Left lobe of liver (tissue), 2 donors: ENCODE measurements around the gene ATOH7. TPM values are rescaled to one million over a fixed set of nuclear protein-coding genes. Genes with fewer than 3 reads are reported as not detected.

Source experiments
- ATAC-seq: fragments of 200-7000 bp; cut with Tn5 transposase; one replicate; pipeline ENCODE4 v1.9.1; 2020; ENCODE audit warnings: mild to moderate bottlenecking, moderate library complexity
- DNase-seq: peaks from one replicate; pipeline ENCODE4 v3.0.0-alpha.2; 2020; ENCODE audit warnings: low spot score
- total RNA-seq: library from RNA; stranded (reverse); gene quantifications from one replicate; pipeline ENCODE4 v1.2.1, GENCODE V29; 2021
- donor health status: DM: no; HTN: no; CAD: no; lungs with moderate emphysema.
- donor health status: DM: no; HTN: yes; CAD: no.

The ATOH7 gene
- total RNA-seq, 1 donor from 2014 or later, result 1.2 TPM

DNA sequence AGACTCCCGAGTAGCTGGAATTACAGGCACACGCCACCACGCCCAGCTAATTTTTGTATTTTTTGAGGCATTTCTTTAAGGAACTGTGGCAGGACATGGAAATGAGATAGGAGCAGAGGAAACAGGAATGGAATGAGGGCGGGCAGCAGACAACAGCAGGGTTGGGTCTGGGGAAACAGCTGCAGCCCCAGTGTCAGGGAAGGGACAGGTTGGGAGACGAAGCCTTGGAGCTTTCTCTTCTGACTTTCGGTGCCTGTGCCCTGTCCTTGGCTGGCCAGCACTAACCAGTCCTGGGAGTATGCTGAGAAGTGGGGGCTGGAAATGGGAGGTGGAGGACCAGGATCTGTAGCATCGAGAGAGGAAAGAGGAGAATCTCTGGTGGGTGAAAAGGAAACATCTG is 47.4 kb downstream of the ATOH7 start:
- no peak for ATAC-seq
- DNase-seq, result no peak

Other genes starting within 250 kb of the ATOH7 start
- gene HERC4, start 156.8 kb downstream of the ATOH7 start, total RNA-seq, result 21.5 TPM
- gene MYPN, start 122.6 kb downstream of the ATOH7 start, total RNA-seq, result not detected
- 26.8 TPM for gene HNRNPH3, start 100.0 kb upstream of the ATOH7 start, total RNA-seq
- gene PBLD, start 100.8 kb upstream of the ATOH7 start, total RNA-seq, result 126 TPM
- 4.0 TPM for gene RUFY2, start 175.2 kb upstream of the ATOH7 start, total RNA-seq
- 3.5 TPM for gene DNA2, start 239.9 kb upstream of the ATOH7 start, total RNA-seq